A549 (cell line): ENCODE measurements around the gene ZNF830. TPM values are rescaled to one million over a fixed set of nuclear protein-coding genes. Genes with fewer than 3 reads are reported as not detected.

Experiments used
- ATAC-seq, 2 experiments: fragments of 200-7000 bp in 1 of 2; fragments of >200 bp in 1 of 2; cut with Nextera tagmentation in 1 of 2; cut with Tn5 transposase in 1 of 2; 3 replicates each; pipeline versions ENCODE4 v1.8.0 to v1.9.1; 2018 to 2020; ENCODE audit warnings: mild to moderate bottlenecking in 1 of 2, moderate library complexity in 1 of 2
- CTCF ChIA-PET: fragments of 300-600 bp; sonication (Branson Sonifier 250); formaldehyde crosslinking; extraction: SDS; loops from one replicate; lab custom pipeline; 2021; ENCODE audit warnings: antibody characterized with exemption, inconsistent platforms; lab: Yijun Ruan, JAX
- POLR2A ChIA-PET: fragments of 350-600 bp; formaldehyde crosslinking; extraction: SDS; loops from one replicate; lab custom pipeline; 2021; ENCODE audit warnings: antibody characterized with exemption, inconsistent platforms; lab: Yijun Ruan, JAX
- DNase-seq, 2 experiments: peaks; one replicate each; pipeline versions ENCODE4 v3.0.0 to v3.0.0-alpha.2; 2011 to 2016; ENCODE audit warnings: low read depth in 1 of 2, low spot score in 1 of 2
- FAIRE-seq: peaks from 2 replicates; lab custom pipeline; 2011; peaks lifted over from hg19 to GRCh38; lab: Jason Lieb, UNC
- H3K27ac ChIP-seq, 2 experiments: fragments of >200 bp; sonication (Bioruptor Twin); formaldehyde crosslinking; 3 replicates each; pipeline ENCODE4 v1.5.1; 2016 to 2017
- H3K4me1 ChIP-seq: fragments of >200 bp; sonication (Bioruptor Twin); formaldehyde crosslinking; 3 replicates; pipeline ENCODE4 v1.6.1; 2016
- H3K4me2 ChIP-seq: fragments of >200 bp; sonication (Bioruptor Twin); formaldehyde crosslinking; 3 replicates; pipeline ENCODE4 v1.6.1; 2016
- H3K4me3 ChIP-seq: fragments of >200 bp; sonication (Bioruptor Twin); formaldehyde crosslinking; 3 replicates; pipeline ENCODE4 v1.5.1; 2016
- H3K9me3 ChIP-seq: fragments of >200 bp; sonication (Bioruptor Twin); formaldehyde crosslinking; 3 replicates; pipeline ENCODE4 v1.6.1; 2016
- BHLHE40 ChIP-seq: IDR thresholded peaks from 2 replicates; pipeline ENCODE4 v1.6.1; 2012; ENCODE audit warnings: low read depth, low read length, inconsistent platforms
- CBX2 ChIP-seq: fragments of 200-600 bp; sonication (generic); IDR thresholded peaks from 2 replicates; pipeline ENCODE4 v1.6.1; 2016; ENCODE audit warnings: low read depth, mild to moderate bottlenecking, borderline replicate concordance
- CEBPB ChIP-seq, 2 experiments: fragments of >200 bp in 1 of 2; sonication (Bioruptor Twin) in 1 of 2; formaldehyde crosslinking in 1 of 2; IDR thresholded peaks; 2 replicates each; pipeline ENCODE4 v1.6.1; 2012 to 2016
- CHD4 ChIP-seq: fragments of 200-600 bp; sonication (generic); IDR thresholded peaks from 2 replicates; pipeline ENCODE4 v1.6.1; 2016; ENCODE audit warnings: antibody characterized with exemption, mild to moderate bottlenecking, borderline replicate concordance
- ELK1 ChIP-seq: fragments of 150-350 bp; IDR thresholded peaks from 2 replicates; pipeline ENCODE4 v1.6.1; 2014; ENCODE audit warnings: low read depth, mild to moderate bottlenecking, low read length
- FOSL2 ChIP-seq, 2 experiments: fragments of 450-650 bp in 1 of 2; fragments of >200 bp in 1 of 2; sonication (Bioruptor Twin) in 1 of 2; formaldehyde crosslinking; IDR thresholded peaks; 2 replicates each; pipeline versions ENCODE4 v1.5.0 to v1.6.1; 2016 to 2020; ENCODE audit warnings: mild to moderate bottlenecking in 1 of 2, moderate library complexity in 1 of 2
- GATA3 ChIP-seq: IDR thresholded peaks from 2 replicates; pipeline ENCODE4 v1.6.1; 2012; ENCODE audit warnings: borderline replicate concordance
- HDAC2 ChIP-seq: fragments of 200-600 bp; sonication (generic); IDR thresholded peaks from 2 replicates; pipeline ENCODE4 v1.6.1; 2016
- HES2 ChIP-seq: fragments of >200 bp; sonication (Bioruptor Twin); formaldehyde crosslinking; IDR thresholded peaks from 2 replicates; pipeline ENCODE4 v1.6.1; 2016
- HOXB5 ChIP-seq: fragments of 250-450 bp; sonication (Bioruptor Pico); IDR thresholded peaks from 2 replicates; pipeline ENCODE4 v1.5.0; 2020; ENCODE audit warnings: mild to moderate bottlenecking, moderate library complexity
- JUNB ChIP-seq: fragments of >200 bp; sonication (Bioruptor Twin); formaldehyde crosslinking; IDR thresholded peaks from 2 replicates; pipeline ENCODE4 v1.6.1; 2016
- KDM1A ChIP-seq: fragments of 200-600 bp; sonication (generic); IDR thresholded peaks from 2 replicates; pipeline ENCODE4 v1.6.1; 2016; ENCODE audit warnings: low read depth, mild to moderate bottlenecking
- MAFK ChIP-seq: fragments of 450-650 bp; IDR thresholded peaks from 2 replicates; pipeline ENCODE4 v1.6.1; 2014; ENCODE audit not compliant: partially characterized antibody
- MAX ChIP-seq: IDR thresholded peaks from 2 replicates; pipeline ENCODE4 v1.6.1; 2012
- MYC ChIP-seq: IDR thresholded peaks from 2 replicates; pipeline ENCODE4 v1.6.1; 2012; ENCODE audit warnings: mild to moderate bottlenecking, inconsistent platforms, low read length, improper control_type of control experiment, borderline replicate concordance
- NR3C1 ChIP-seq: fragments of >200 bp; sonication (Bioruptor Twin); formaldehyde crosslinking; IDR thresholded peaks from 3 replicates; pipeline ENCODE4 v1.6.1; 2017
- PBX3 ChIP-seq: IDR thresholded peaks from 2 replicates; pipeline ENCODE4 v1.6.1; 2012
- RFX5 ChIP-seq: fragments of 450-650 bp; IDR thresholded peaks from 2 replicates; pipeline ENCODE4 v1.7.1; 2014; ENCODE audit warnings: antibody characterized with exemption, mild to moderate bottlenecking, moderate library complexity
- RNF2 ChIP-seq: fragments of 200-600 bp; sonication (generic); IDR thresholded peaks from 2 replicates; pipeline ENCODE4 v1.6.1; 2016; ENCODE audit warnings: low read depth, mild to moderate bottlenecking, antibody characterized with exemption, moderate library complexity, borderline replicate concordance
- TFCP2L1 ChIP-seq: fragments of 250-450 bp; sonication (Bioruptor Pico); IDR thresholded peaks from 2 replicates; pipeline ENCODE4 v1.5.0; 2021; ENCODE audit warnings: mild to moderate bottlenecking
- USF2 ChIP-seq: fragments of 450-650 bp; IDR thresholded peaks from 2 replicates; pipeline ENCODE4 v1.6.1; 2014; ENCODE audit warnings: antibody characterized with exemption
- ZFP36 ChIP-seq: fragments of 450-650 bp; IDR thresholded peaks from 2 replicates; pipeline ENCODE4 v1.6.1; 2014; ENCODE audit warnings: borderline replicate concordance; ENCODE audit not compliant: partially characterized antibody
- WGBS: methylation state at CpG from one replicate; pipeline ENCODE4 v1.1.6; 2017; ENCODE audit errors: missing lambda C conversion rate; 5-methylcytosine and 5-hydroxymethylcytosine counted together
- polyA plus RNA-seq, 4 experiments: library from polyadenylated mRNA; depleted of rRNA in 3 of 4; stranded (reverse); fragments of >200 nt; fragmentation: RNase III in 1 of 4; extraction: RNeasy Plus Mini Kit Qiagen cat#74134 plus additional on column Dnase treatment in 1 of 4; gene quantifications; 2 replicates in 3 of 4; 3 replicates in 1 of 4; pipeline ENCODE4 v1.2.3, GENCODE V29; 2011 to 2017

ZNF830 gene
- polyA plus RNA-seq, 2 of the 4 experiments (the other 2 are of a cell fraction): 20.0 to 21.2 TPM

- TF ChIP-seq USF2: no peak
- no peak for TF ChIP-seq MAFK
- no peak for TF ChIP-seq HDAC2
- no peak for TF ChIP-seq ZFP36
- TF ChIP-seq RFX5: no peak
- no peak for TF ChIP-seq BHLHE40
- no peak for TF ChIP-seq MYC
- TF ChIP-seq HOXB5 (CRISPR knock-in tag): no peak
- TF ChIP-seq HES2: no peak
- no peak for TF ChIP-seq JUNB
- TF ChIP-seq PBX3: no peak
- no peak for TF ChIP-seq FOSL2 (IDR thresholded peaks at IDR 0.05)
- TF ChIP-seq FOSL2 (CRISPR knock-in tag; IDR thresholded peaks at IDR 0.05): no peak
- TF ChIP-seq ELK1: no peak
- TF ChIP-seq NR3C1: no peak
- TF ChIP-seq CHD4: no peak
- TF ChIP-seq KDM1A: no peak
- no peak for TF ChIP-seq CBX2
- TF ChIP-seq GATA3: no peak
- no peak for TF ChIP-seq RNF2
- CTCF ChIA-PET: interaction anchor here (0.7 to 6.7 kb wide), 8 partner anchors 11 to 110 kb away, joined by 3 to 62 read pairs (median 4); no protein-coding TSS in a partner anchor
- Histone ChIP-seq H3K4me1 (no peaks in the 10 kb centered on the region), H3K4me2 (no peak overlapping the region), H3K4me3 (no peak overlapping the region), H3K27ac (no peak overlapping the region), H3K9me3 (no peaks in the 10 kb centered on the region)
- ATAC-seq: no peak
- no peak for DNase-seq
- no peak for FAIRE-seq
- POLR2A ChIA-PET: no interaction called here
- WGBS: 78% methylated on average over 3 of the region's 3 CpGs
Measured at GRCh38 chr17:35010093-35010492, 48.8 kb downstream of the ZNF830 start.

- H3K4me3 ChIP-seq: no peak overlapping the region
- H3K9me3 ChIP-seq: no peaks in the 10 kb centered on the region
- DNase-seq (no peak), ATAC-seq (no peak), FAIRE-seq (no peak)
- whole genome bisulfite sequencing: 86% methylated on average over 5 of the region's 5 CpGs
- no peak overlapping the region for H3K4me2 ChIP-seq
- H3K27ac ChIP-seq: no peak overlapping the region
- ChIA-PET CTCF (interaction anchor here (0.6 to 6.7 kb wide), 8 partner anchors 12 to 855 kb away, joined by 3 to 62 read pairs (median 6); partner anchors contain the start of genes RAD51D and RFFL), POLR2A (no interaction called here)
- H3K4me1 ChIP-seq: no peaks in the 10 kb centered on the region
- TF ChIP-seq TFCP2L1 (CRISPR knock-in tag) (no peak), CEBPB (IDR thresholded peaks at IDR 0.05) (no peak), ELK1 (no peak), CHD4 (no peak), RNF2 (no peak), MAX (no peak)
Measured at GRCh38 chr17:35011671-35012216, 50.4 kb downstream of the ZNF830 start.

Other genes starting within 250 kb of the ZNF830 start
- 1.9 and 3.1 TPM in 2 replicates for gene CCT6B, start 80 bp upstream of the ZNF830 start, polyA plus RNA-seq (2011; rRNA removed)
- gene CCT6B, start 80 bp upstream of the ZNF830 start, polyA plus RNA-seq (2017; fragmentation: RNase III; extraction: RNeasy Plus Mini Kit Qiagen cat#74134 plus additional on column Dnase treatment): 0.77 to 1.3 TPM (median 0.87 TPM) in 3 replicates
- 56.8 and 63.4 TPM in 2 replicates for gene LIG3, start 19.0 kb downstream of the ZNF830 start, polyA plus RNA-seq (2011; rRNA removed)
- gene LIG3, start 19.0 kb downstream of the ZNF830 start, polyA plus RNA-seq (2017; fragmentation: RNase III; extraction: RNeasy Plus Mini Kit Qiagen cat#74134 plus additional on column Dnase treatment): 35.6 to 40.2 TPM (median 36.3 TPM) in 3 replicates
- 35.5 and 49.4 TPM in 2 replicates for gene RFFL, start 102.2 kb downstream of the ZNF830 start, polyA plus RNA-seq (2011; rRNA removed)
- gene RFFL, start 102.2 kb downstream of the ZNF830 start, polyA plus RNA-seq (2017; fragmentation: RNase III; extraction: RNeasy Plus Mini Kit Qiagen cat#74134 plus additional on column Dnase treatment): 22.7 to 27.0 TPM (median 23.2 TPM) in 3 replicates
- gene RAD51D, start 158.3 kb downstream of the ZNF830 start, polyA plus RNA-seq (2011; rRNA removed): 18.4 and 21.0 TPM in 2 replicates
- 17.7 to 23.8 TPM (median 20.1 TPM) in 3 replicates for gene RAD51D, start 158.3 kb downstream of the ZNF830 start, polyA plus RNA-seq (2017; fragmentation: RNase III; extraction: RNeasy Plus Mini Kit Qiagen cat#74134 plus additional on column Dnase treatment)
- gene FNDC8, start 160.1 kb downstream of the ZNF830 start, polyA plus RNA-seq (2011; rRNA removed): not detected in 2 replicates
- not detected in 3 replicates for gene FNDC8, start 160.1 kb downstream of the ZNF830 start, polyA plus RNA-seq (2017; fragmentation: RNase III; extraction: RNeasy Plus Mini Kit Qiagen cat#74134 plus additional on column Dnase treatment)
- gene NLE1, start 180.8 kb downstream of the ZNF830 start, polyA plus RNA-seq (2011; rRNA removed): 19.3 and 20.9 TPM in 2 replicates
- 29.7 to 31.8 TPM (median 30.0 TPM) in 3 replicates for gene NLE1, start 180.8 kb downstream of the ZNF830 start, polyA plus RNA-seq (2017; fragmentation: RNase III; extraction: RNeasy Plus Mini Kit Qiagen cat#74134 plus additional on column Dnase treatment)
- gene UNC45B, start 186.3 kb downstream of the ZNF830 start, polyA plus RNA-seq (2011; rRNA removed): not detected in 2 replicates
- gene UNC45B, start 186.3 kb downstream of the ZNF830 start, polyA plus RNA-seq (2017; fragmentation: RNase III; extraction: RNeasy Plus Mini Kit Qiagen cat#74134 plus additional on column Dnase treatment): not detected in 3 replicates
- gene SLC35G3, start 232.9 kb downstream of the ZNF830 start, polyA plus RNA-seq (2011; rRNA removed): not detected in 2 replicates
- gene SLC35G3, start 232.9 kb downstream of the ZNF830 start, polyA plus RNA-seq (2017; fragmentation: RNase III; extraction: RNeasy Plus Mini Kit Qiagen cat#74134 plus additional on column Dnase treatment): not detected in 3 replicates